NCI-H748 (cell line): ENCODE data around the gene HLA-DPA1.
A peak's percentile ranks its signal among the peaks of the same experiment; 100 is the strongest.
"Not testable (repeated sequence)": the region's sequence is repeated elsewhere in the genome, so short reads cannot be mapped to it uniquely, and the experiment has no call there.

Experiments
- DNase-seq: peaks from one replicate; lab custom pipeline; 2025; ENCODE audit not compliant: unreplicated experiment; lab: John Stamatoyannopoulos, UW

The HLA-DPA1 gene

GRCh38 chr6:33065312-33065711 is 8.1 kb downstream of the HLA-DPA1 start:
- DNase-seq, result no peak

DNA sequence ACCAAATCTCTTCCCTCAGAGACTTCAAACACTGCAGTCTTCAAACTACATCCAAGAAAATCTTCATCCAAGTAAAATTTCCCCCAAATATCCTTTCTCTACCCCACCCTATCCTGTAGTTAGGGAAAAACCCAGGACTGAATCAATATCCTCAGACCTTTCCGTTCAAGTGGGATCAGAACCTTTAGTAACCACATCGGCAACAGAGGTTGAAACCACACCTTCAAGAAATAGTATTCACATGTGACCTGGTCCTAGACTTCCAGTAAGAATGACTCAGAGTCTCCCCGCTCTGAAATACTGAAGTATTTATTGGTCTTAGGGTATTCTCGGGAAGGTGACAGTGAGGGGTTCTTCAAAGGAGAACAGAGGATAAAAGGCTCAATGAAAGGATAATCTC is 8.7 kb downstream of the HLA-DPA1 start:
- no peak for DNase-seq

GRCh38 chr6:33063435-33063834 is 10.0 kb downstream of the HLA-DPA1 start:
- DNase-seq, result not testable (repeated sequence)

GRCh38 chr6:33061987-33062386 is 11.5 kb downstream of the HLA-DPA1 start:
- peak; percentile 24 for DNase-seq

DNA sequence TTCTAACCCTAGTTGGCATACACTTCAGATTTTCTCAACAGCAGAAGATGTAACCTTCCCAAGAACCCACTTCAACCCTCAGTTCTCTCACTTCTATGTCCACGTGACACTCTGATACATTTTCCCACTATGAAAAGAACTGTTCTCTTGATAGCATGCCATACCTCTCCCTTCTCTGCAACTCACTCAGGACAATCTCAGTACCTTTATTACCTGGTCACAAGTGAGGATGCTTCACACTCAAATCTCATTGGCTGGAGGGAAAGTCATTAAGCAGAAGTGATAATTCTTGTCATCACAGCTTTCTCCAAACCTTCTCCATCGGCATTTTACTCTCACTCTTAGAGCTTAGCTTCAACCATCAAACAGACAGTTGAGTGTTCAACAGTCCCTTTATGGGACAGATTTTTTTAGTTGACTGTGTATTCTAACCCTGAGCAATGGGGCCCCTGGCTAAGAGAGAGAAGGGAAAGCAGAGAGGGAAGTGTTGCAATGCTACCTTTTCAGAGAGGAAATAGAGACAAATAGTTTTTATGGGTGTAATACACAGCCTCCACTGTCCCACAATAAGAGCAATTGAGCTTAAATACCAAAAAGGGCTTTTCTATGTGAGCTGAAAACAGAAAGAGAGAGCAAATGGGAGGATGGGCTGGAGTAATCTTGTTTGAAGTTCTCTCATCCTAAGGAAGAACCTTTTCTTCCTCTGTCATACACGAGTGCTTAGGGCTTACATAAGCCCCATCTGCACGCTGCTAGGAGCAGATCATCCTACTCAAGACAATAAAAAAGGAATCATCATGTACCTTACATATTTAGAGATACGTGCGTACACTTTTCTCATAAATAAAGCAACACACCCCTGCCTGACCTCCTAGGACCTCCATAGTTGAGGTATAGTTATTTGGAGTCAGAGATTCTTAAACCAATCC is 16.0 kb downstream of the HLA-DPA1 start:
- DNase-seq, result no peak

GRCh38 chr6:33053230-33053629 is 20.2 kb downstream of the HLA-DPA1 start:
- no peak for DNase-seq

DNA sequence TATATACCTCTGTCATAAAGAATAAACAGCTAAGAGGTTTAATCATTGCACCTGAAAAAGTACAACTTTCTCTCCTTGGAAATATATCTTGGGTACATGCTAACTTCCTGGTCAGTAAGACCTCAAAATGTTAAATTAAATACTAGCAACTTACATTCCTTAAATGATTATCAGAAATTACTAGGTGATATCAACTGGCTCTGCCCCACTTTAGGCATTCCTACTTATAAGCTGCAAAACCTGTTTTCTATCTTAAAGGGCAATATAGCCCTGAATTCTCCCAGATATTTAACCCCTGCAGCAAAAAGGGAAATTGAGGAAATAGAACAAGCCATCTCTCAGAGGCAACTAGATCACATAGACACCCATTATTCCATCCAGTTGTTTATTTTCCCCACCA is 20.8 kb downstream of the HLA-DPA1 start:
- no peak for DNase-seq

DNA sequence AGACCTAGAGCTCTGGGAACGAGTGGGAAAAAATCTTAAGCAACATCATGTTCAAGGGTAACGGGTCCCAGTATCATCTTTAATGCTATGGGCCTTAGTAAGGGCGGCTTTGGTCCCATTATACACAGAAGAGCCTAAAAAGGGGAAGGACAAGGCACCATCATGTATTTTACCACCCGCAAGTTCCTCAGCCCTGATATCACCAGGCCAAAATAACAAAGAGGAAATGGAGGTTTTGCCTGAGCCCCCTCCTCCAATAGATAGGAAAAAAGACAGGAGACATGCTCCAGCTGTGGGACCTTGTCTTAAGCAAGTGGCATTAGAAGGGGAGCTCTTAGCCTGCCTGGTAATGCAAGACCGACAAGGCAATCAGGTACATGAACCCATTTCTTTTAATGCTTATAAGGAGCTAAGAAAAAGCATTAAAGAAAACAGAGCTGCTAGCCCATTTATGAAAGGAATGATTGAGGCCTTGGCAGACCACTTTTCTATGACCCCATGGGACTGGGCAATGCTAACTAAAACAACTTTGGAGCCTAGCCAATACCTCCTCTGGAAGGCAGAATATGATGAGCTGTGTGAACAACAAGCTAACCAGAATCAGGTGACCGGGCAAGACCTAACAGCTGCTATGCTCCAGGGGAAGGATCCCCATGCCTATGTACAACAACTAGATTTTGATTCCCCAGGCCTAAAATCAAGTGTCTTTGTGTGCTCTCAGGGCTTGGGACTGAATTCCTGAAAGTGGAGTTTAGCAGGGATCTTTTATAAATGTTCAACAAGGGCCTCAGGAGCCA is 23.2 kb downstream of the HLA-DPA1 start:
- DNase-seq, result no peak

GRCh38 chr6:33049323-33050013 is 24.0 kb downstream of the HLA-DPA1 start:
- no peak for DNase-seq

DNA sequence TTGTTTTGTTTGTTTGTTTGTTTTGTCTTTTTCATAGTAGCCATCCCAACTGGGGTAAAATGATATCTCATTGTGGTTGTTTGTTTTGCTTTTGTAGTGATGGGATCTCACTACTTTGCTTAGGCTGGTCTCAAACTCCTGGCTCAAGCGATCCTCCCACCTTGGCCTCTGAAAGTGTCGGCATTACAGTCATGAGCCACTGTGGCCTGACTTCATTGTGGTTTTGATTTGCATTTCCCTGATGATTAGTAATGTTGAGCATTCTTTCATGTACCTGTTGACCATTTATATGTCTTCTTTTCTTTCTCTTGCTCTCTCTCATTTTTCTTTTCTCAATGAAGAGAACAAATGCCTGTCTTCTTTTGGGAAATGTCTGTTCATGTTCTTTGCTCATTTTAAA is 33.3 kb downstream of the HLA-DPA1 start:
- DNase-seq, result no peak

- DNase-seq, result no peak
Measured at GRCh38 chr6:33036535-33036934, 36.9 kb downstream of the HLA-DPA1 start.

DNA sequence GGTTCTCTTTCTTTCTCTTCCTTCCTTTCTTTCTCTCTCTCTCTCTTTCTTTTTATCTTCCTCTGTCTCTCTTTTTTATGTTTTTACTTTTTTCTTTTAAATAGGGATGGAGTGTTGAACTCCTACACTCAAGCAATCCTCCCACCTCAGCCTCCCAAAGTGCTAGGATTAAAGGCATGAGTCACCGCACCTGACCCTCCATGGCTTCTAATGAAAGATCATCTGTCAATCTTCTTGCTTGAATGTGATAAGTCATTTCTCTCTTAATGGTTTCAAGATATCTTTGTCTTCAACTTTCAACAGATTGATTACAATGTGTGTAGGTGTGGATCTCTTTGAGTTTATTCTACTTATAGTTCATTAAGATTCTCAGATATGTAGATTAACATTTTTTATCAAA is 38.9 kb downstream of the HLA-DPA1 start:
- DNase-seq, result no peak

- DNase-seq, result no peak
Measured at GRCh38 chr6:33030245-33030644, 43.2 kb downstream of the HLA-DPA1 start.

DNA sequence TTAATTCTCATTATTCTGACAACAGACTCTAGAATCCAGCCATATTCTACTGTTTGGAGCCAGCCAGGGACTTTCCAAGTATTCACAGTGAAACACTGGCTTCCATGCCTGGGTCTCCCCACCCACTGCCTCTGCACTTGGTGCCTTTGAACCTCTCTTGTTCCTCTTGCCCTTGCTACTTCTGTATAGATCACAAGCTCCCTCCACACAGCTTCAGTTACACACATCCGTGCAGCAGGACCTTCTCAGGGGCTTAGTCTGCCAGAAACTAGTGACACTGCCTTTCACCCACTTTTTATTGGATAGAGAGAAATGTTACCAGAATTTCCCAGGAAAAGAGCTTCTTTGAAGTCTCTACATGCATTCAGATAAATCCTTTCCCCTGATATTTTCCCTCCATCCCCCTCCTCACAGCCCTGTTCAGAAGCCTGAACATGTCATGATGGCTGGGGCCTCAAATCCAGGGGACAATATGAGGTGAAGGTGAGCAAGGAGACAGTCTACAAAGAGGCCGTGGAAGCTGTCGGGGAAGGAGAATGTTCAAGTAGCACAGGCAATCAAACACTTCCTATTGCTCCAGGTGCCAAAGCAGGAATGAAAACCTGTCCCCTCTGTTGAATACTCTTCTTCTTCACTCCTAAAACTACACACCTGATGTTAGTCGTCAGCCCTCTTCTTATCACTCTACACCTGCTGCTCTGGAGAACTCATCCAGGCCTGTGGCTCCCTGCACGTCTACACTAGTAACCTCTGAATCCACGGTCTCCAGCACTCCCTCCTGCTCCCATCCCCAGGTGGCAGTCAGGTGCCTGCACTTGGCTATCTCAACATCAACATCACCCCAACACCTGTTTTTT is 43.9 kb downstream of the HLA-DPA1 start:
- DNase-seq, result no peak

- no peak for DNase-seq
Measured at GRCh38 chr6:33028220-33028849, 45.1 kb downstream of the HLA-DPA1 start.

DNA sequence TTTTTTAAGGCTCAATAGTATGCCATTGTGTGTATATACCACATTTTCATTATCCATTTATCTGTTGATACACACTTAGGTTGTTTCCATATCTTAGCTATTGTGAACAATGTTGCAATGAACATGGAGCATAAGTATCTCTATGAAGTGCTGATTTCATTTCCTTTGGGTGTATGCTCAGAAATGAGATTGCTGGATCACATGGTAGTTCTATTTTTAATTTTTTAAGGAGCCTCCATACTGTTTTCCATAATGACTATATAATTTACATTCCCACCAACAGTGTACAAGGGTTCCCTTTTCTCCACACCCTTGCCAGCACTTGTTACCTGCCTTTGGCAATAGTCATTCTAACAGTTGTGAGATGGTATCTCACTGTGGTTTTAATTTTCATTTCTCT is 48.9 kb downstream of the HLA-DPA1 start:
- DNase-seq, result no peak

DNA sequence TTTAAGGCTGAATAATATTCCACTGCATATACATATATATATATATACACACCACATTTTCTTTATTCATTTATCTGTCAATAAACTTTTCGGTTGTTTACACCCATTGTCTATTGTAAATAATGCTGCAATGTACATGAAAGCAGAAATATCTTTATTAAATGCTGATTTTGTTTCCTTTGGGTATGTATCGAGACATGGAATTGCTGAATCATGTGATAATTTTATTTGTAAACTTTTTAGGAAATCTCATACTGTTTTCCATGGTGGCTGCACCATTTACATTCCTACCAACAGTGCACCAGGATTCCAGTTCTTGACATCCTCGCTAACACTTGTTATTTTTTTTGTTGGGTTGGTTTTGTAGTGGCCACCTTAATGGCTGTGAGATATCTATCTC is 49.9 kb downstream of the HLA-DPA1 start:
- no peak for DNase-seq

DNA sequence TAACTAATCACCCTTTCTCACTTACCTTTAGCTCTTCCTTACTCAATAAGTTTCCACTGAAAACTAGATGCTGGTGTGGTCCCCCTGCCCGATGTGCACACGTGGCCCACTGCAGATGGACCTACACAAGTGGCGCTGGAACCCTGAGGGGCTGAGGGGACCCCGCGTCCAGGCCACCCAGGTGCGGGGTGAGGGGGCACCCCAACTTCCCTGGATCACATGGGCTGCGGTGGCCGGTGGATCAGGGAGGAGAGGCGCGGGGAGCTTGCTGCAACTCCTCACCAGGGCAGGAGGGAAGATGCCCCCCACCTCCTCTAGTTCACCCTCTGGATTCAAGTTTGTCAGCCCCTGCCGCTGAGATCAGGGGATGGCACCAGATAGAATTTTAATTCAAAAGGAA is 51.5 kb downstream of the HLA-DPA1 start:
- no peak for DNase-seq

DNA sequence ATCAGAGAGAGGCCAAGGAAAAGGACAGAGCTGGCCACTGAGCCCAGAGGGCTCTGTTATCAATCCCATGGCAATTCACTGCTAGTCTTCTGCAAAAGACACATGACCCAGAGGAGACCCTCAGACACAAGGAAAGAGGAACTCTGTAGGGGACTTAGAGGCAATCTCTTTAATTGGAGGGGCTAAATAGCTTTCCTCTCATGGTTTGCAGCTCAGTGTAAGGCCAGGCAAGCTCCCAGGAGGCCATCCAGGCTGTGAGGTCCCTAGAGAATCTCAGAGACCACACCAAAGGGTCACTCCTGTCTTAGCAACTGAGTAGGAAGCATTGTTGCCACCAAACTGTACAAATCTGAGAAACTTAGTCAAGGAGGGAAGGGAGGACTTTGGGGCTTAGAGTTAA is 54.1 kb downstream of the HLA-DPA1 start:
- no peak for DNase-seq

DNA sequence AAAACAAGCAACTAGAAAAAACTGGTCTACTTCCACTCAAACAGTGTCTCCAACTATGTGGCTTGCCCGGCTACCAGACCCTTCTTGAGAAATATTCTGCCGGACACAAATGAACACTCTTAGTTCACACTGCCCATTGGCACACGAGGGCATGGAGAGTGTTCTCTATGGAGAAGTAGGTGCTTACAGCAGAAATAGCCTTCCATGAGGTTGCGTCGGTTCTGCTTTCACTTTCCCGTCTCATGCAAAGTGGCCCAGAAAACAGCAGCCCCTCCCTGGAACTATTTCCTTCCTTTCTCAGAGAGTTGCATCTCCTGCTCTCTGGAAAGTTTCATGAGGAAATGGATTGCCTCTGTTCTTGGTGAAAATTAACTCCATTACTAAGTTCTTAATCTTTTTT is 54.5 kb downstream of the HLA-DPA1 start:
- DNase-seq, result peak; percentile 35
